GM19395 (cell line): ENCODE results near the gene ASNS.
"Not testable (repeated sequence)": the region's sequence is repeated elsewhere in the genome, so short reads cannot be mapped to it uniquely, and the experiment has no call there.

Experiments
- ATAC-seq: cut with Tn5 transposase; IDR thresholded peaks from one replicate; pipeline ENCODE4 v1.9.1; 2021; ENCODE audit warnings: mild to moderate bottlenecking, moderate library complexity; ENCODE audit not compliant: unreplicated experiment

The ASNS gene

GRCh38 chr7:97872025-97872669 lies at the start of gene ASNS:
Gene ASNS (minus strand): TSS chr7:97872408. CDS start chr7:97869156, 3,252 bp downstream.
- peak; percentile 98 for ATAC-seq

- not testable (repeated sequence) for ATAC-seq
These were observed 49.0 kb upstream of the ASNS start for GRCh38 chr7:97921254-97921653.

GRCh38 chr7:97915267-97915666 lies 43.1 kb upstream of the ASNS start:
- not testable (repeated sequence) for ATAC-seq

- not testable (repeated sequence) for ATAC-seq
These were observed 40.1 kb upstream of the ASNS start for GRCh38 chr7:97912294-97912693.

- ATAC-seq, result not testable (repeated sequence)
These were observed 24.7 kb upstream of the ASNS start for GRCh38 chr7:97896893-97897292.

- not testable (repeated sequence) for ATAC-seq
These were observed 19.5 kb upstream of the ASNS start for GRCh38 chr7:97891721-97892120.

- ATAC-seq, result not testable (repeated sequence)
These were observed 7.3 kb upstream of the ASNS start for GRCh38 chr7:97879527-97879926.

GRCh38 chr7:97874894-97875293 lies 2.7 kb upstream of the ASNS start:
- ATAC-seq, result not testable (repeated sequence)

- ATAC-seq, result no peak
These were observed 1.4 kb upstream of the ASNS start for GRCh38 chr7:97873606-97874005.

- ATAC-seq, result peak; percentile 30
These were observed 566 bp downstream of the ASNS start for GRCh38 chr7:97871659-97872024.

- ATAC-seq, result no peak
These were observed 3.4 kb downstream of the ASNS start for GRCh38 chr7:97868788-97869187.

- no peak for ATAC-seq
These were observed 3.9 kb downstream of the ASNS start for GRCh38 chr7:97868314-97868713.

- ATAC-seq, result no peak
These were observed 7.1 kb downstream of the ASNS start for GRCh38 chr7:97865104-97865503.

- no peak for ATAC-seq
These were observed 12.5 kb downstream of the ASNS start for GRCh38 chr7:97859606-97860204.

GRCh38 chr7:97858221-97858620 lies 14.0 kb downstream of the ASNS start:
- no peak for ATAC-seq

- no peak for ATAC-seq
These were observed 14.7 kb downstream of the ASNS start for GRCh38 chr7:97857544-97857943.

- ATAC-seq, result no peak
These were observed 20.5 kb downstream of the ASNS start for GRCh38 chr7:97851683-97852082.

- not testable (repeated sequence) for ATAC-seq
These were observed 21.8 kb downstream of the ASNS start for GRCh38 chr7:97850262-97851031.

GRCh38 chr7:97847791-97848190 lies 24.4 kb downstream of the ASNS start:
- no peak for ATAC-seq

GRCh38 chr7:97846945-97847344 lies 25.3 kb downstream of the ASNS start:
- ATAC-seq, result no peak

GRCh38 chr7:97845622-97846203 lies 26.5 kb downstream of the ASNS start:
- ATAC-seq, result no peak

GRCh38 chr7:97844036-97844435 lies 28.2 kb downstream of the ASNS start:
- ATAC-seq, result no peak
